Mesothelial cell of epicardium (in vitro differentiated cells): ENCODE data around the gene SOX8. TPM values are rescaled to one million over a fixed set of nuclear protein-coding genes. Genes with fewer than 3 reads are reported as not detected.

Experiments
- DNase-seq, 2 experiments: peaks; one replicate each; pipeline ENCODE4 v3.0.0; 2021; ENCODE audit warnings: low spot score in 2 of 2; ENCODE audit not compliant: unreplicated experiment in 2 of 2
- H3K27ac Mint-ChIP-seq: 2 replicates; pipeline ENCODE4 v1.8.0; 2021; ENCODE audit warnings: mixed read lengths
- H3K27me3 Mint-ChIP-seq: 2 replicates; pipeline ENCODE4 v1.8.0; 2021; ENCODE audit warnings: low read depth, mixed read lengths
- H3K36me3 Mint-ChIP-seq: 2 replicates; pipeline ENCODE4 v1.8.0; 2021; ENCODE audit warnings: mixed read lengths
- H3K4me1 Mint-ChIP-seq: 2 replicates; pipeline ENCODE4 v1.8.0; 2021; ENCODE audit warnings: mixed read lengths
- H3K4me3 Mint-ChIP-seq: 2 replicates; pipeline ENCODE4 v1.8.0; 2021; ENCODE audit warnings: mild to moderate bottlenecking, moderate library complexity, mixed read lengths
- H3K9me3 Mint-ChIP-seq: 2 replicates; pipeline ENCODE4 v1.8.0; 2021; ENCODE audit warnings: mixed read lengths
- total RNA-seq: library from RNA; stranded (reverse); gene quantifications from 3 replicates; pipeline ENCODE4 v1.2.1, GENCODE V29; 2021
- TF ChIP-seq, protein P1 (sequence below): fragments of 200-600 bp; sonication (generic); IDR thresholded peaks from one replicate; pipeline ENCODE4 v1.5.0; 2021; ENCODE audit warnings: antibody characterized with exemption; ENCODE audit not compliant: unreplicated experiment

The SOX8 gene
- total RNA-seq, 1 donor from 2014 or later = 5.1 TPM

DNA sequence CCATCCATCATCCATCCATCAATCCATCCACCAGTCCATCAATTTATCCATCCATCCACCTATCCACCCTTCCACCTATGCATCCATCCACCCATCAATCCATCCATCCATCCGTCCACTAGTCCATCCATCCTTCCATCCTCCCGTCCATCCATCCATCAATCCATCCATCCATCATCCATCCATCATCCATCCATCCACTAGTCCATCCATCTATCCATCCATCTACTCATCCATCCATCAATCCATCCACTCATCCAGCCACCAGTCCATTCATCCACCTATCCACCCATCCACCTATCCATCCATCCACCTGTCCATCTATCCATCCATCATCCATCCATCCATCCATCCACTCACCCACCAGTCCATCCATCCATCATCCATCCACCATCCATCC is 51.0 kb downstream of the SOX8 start:
- no peak overlapping the region for H3K27ac Mint-ChIP-seq
- no peak overlapping the region for H3K4me3 Mint-ChIP-seq
- peaks cover 14% of the 10 kb centered on the region for H3K4me1 Mint-ChIP-seq
- no peak for DNase-seq
- no peaks in the 10 kb centered on the region for H3K27me3 Mint-ChIP-seq
- no peaks in the 10 kb centered on the region for H3K9me3 Mint-ChIP-seq
- TF ChIP-seq, protein P1, sequence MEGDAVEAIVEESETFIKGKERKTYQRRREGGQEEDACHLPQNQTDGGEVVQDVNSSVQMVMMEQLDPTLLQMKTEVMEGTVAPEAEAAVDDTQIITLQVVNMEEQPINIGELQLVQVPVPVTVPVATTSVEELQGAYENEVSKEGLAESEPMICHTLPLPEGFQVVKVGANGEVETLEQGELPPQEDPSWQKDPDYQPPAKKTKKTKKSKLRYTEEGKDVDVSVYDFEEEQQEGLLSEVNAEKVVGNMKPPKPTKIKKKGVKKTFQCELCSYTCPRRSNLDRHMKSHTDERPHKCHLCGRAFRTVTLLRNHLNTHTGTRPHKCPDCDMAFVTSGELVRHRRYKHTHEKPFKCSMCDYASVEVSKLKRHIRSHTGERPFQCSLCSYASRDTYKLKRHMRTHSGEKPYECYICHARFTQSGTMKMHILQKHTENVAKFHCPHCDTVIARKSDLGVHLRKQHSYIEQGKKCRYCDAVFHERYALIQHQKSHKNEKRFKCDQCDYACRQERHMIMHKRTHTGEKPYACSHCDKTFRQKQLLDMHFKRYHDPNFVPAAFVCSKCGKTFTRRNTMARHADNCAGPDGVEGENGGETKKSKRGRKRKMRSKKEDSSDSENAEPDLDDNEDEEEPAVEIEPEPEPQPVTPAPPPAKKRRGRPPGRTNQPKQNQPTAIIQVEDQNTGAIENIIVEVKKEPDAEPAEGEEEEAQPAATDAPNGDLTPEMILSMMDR = no peak
- no peaks in the 10 kb centered on the region for H3K36me3 Mint-ChIP-seq

DNA sequence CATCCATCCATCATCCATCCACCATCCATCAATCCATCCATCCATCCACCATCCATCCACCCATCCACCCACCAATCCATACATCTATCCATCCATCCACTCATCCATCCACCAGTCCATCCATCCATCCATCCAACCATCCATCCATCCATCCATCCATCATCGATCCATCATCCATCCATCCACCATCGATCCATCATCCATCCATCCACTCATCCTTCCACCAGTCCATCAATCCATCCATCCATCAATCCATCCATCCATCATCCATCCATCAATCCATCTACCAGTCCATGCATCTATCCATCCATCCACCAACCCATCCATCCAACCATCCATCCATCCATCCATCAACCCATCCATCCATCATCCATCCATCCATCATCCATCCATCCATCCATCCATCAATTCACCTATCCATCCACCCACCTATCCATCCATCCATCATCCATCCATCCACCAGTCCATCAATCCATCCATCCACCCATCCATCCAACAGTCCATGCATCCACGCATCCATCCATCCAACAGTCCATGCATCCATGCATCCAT is 51.6 kb downstream of the SOX8 start:
- no peaks in the 10 kb centered on the region for H3K36me3 Mint-ChIP-seq
- H3K4me1 Mint-ChIP-seq = peaks cover 14% of the 10 kb centered on the region
- no peak for DNase-seq
- TF ChIP-seq, protein P1 = no peak
- no peak overlapping the region for H3K4me3 Mint-ChIP-seq
- no peaks in the 10 kb centered on the region for H3K27me3 Mint-ChIP-seq
- H3K9me3 Mint-ChIP-seq = no peaks in the 10 kb centered on the region
- H3K27ac Mint-ChIP-seq = no peak overlapping the region

DNA sequence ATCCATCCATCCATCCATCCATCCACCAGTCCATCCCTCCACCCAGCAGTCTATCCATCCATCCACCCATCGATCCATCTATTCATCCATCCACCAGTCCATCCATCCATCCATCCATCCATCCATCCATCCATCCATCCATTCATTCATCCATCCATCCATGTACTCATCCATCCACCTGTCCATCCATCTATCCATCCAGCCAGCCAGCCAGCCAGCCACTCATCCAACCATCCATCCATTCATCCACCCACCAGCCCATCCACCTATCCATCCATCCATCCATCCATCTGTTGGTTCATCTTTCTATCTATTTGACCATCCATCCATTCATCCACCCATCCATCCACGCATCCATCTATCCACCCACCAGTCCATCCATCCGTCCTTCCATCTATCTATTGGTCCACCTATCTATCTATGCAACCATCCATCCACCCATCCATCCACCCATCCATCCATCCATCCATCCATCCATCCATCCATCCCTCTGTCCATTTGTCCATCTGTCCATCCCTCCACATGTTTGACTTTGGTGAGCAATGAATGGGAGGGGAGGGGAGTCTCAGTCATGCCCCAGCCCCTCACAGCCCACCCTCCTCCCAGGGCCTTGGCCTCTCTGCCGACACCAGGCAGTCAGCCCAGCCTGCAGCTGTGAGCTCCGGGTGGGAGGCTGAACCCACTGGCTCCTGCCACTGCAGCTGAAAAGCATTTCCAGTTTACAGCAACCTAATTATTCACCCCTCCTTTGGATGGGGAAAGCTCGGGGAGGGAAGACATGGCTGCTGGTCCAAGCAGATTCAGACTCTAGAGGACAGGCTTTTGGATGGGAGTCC is 52.9 kb downstream of the SOX8 start:
- no peaks in the 10 kb centered on the region for H3K36me3 Mint-ChIP-seq
- no peak for DNase-seq
- H3K9me3 Mint-ChIP-seq = no peaks in the 10 kb centered on the region
- TF ChIP-seq, protein P1 = no peak
- H3K27me3 Mint-ChIP-seq = no peaks in the 10 kb centered on the region
- no peak overlapping the region for H3K4me3 Mint-ChIP-seq
- H3K27ac Mint-ChIP-seq = no peak overlapping the region
- H3K4me1 Mint-ChIP-seq = peaks cover 12% of the 10 kb centered on the region

DNA sequence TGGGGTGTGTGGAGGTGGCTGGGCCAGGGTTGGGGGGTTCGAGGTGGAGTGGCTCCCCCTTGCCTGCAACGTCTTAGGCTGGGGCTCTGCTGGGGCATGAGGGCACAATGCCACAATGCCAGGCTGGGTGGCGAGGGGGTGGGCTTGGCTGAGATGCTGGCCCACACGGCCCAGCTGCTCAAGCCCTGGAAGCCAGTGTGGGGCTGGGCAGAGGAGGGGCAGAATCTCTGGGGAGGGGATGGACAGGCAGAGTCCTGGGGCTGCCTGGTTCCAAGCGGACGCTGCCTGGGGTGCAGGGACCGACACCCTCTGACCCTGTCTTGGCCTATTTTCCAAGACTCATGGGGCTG is 53.5 kb downstream of the SOX8 start:
- Mint-ChIP-seq H3K4me1 (peaks cover 11% of the 10 kb centered on the region), H3K4me3 (no peak overlapping the region), H3K27me3 (no peaks in the 10 kb centered on the region), H3K36me3 (no peaks in the 10 kb centered on the region), H3K9me3 (no peaks in the 10 kb centered on the region), H3K27ac (no peak overlapping the region)
- no peak for DNase-seq
- TF ChIP-seq, protein P1 = no peak

DNA sequence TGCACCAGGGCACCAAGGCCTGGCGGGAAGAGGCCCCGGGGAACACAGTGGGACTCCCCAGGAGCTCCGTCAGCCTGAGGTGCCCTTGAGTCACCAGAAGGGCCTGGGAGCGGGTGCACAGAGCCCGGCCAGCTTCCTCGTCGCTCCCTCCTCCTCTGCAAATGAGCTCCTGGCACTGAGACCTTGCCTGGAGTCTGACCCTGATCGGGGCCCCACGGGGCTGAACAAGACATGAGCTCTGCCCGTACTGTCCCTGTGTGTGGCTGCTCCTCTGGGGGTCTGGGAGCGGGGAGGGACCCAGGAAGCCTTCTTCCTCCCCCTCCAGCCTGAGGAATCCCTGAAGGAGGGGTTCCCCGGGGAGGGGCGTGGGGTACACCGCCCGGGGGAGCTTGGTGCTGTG is 54.6 kb downstream of the SOX8 start:
- no peak for DNase-seq
- H3K27me3 Mint-ChIP-seq = no peaks in the 10 kb centered on the region

More for the DNA sequence above, 54.6 kb downstream of the SOX8 start:
- Mint-ChIP-seq H3K4me3 (no peak overlapping the region), H3K4me1 (peaks cover 11% of the 10 kb centered on the region), H3K9me3 (no peaks in the 10 kb centered on the region), H3K27ac (no peak overlapping the region), H3K36me3 (no peaks in the 10 kb centered on the region)
- TF ChIP-seq, protein P1 = no peak

Other genes with a start within 250 kb of the SOX8 start
- 39.9 to 46.0 TPM (median 45.1 TPM) in 3 replicates for gene CIAO3, start 240.8 kb upstream of the SOX8 start, total RNA-seq
- 5.0 to 5.8 TPM (median 5.7 TPM) in 3 replicates for gene MSLN, start 221.0 kb upstream of the SOX8 start, total RNA-seq
- gene RPUSD1, start 193.4 kb upstream of the SOX8 start, total RNA-seq = 21.5 to 23.0 TPM (median 21.9 TPM) in 3 replicates
- 85.6 to 89.2 TPM (median 87.5 TPM) in 3 replicates for gene CHTF18, start 193.2 kb upstream of the SOX8 start, total RNA-seq
- not detected in 3 replicates for gene GNG13, start 181.0 kb upstream of the SOX8 start, total RNA-seq
- gene LMF1, start 10.8 kb upstream of the SOX8 start, total RNA-seq = 33.1 to 38.1 TPM (median 37.4 TPM) in 3 replicates
- not detected in 3 replicates for gene SSTR5, start 91.0 kb downstream of the SOX8 start, total RNA-seq
- gene C1QTNF8, start 114.5 kb downstream of the SOX8 start, total RNA-seq = 0.20 TPM in 1 of 3 replicates, not detected in the others
- gene CACNA1H, start 171.3 kb downstream of the SOX8 start, total RNA-seq = 40.8 to 49.1 TPM (median 41.8 TPM) in 3 replicates
- not detected in 3 replicates for gene TPSG1, start 243.5 kb downstream of the SOX8 start, total RNA-seq
- gene TPSB2, start 248.4 kb downstream of the SOX8 start, total RNA-seq = not detected in 3 replicates